Activated T-cell treated with anti-CD3 and anti-CD28 coated beads, Interleukin-2, amount 50 U/mL, for 72 hours (primary cell): Measurements from ENCODE around the gene STK31. TPM values are rescaled to one million over a fixed set of nuclear protein-coding genes. Genes with fewer than 3 reads are reported as not detected.
A peak's percentile ranks its signal among the peaks of the same experiment; 100 is the strongest.
"Not testable (repeated sequence)": the region's sequence is repeated elsewhere in the genome, so short reads cannot be mapped to it uniquely, and the experiment has no call there.

ENCODE experiments used
- ATAC-seq, 2 donors: fragments of 150-1000 bp; cut with Tn5 transposase; replicated peaks in 1 of 2; 2 replicates each; pipeline ENCODE4 v1.10.0; 2021; ENCODE audit warnings: moderate library complexity in 2 of 2, mild to moderate bottlenecking in 1 of 2
- DNase-seq, 2 donors: peaks; one replicate each; pipeline ENCODE4 v3.0.0; 2021 to 2022; ENCODE audit warnings: mixed read lengths in 1 of 2
- H3K27ac Mint-ChIP-seq: one replicate; pipeline ENCODE4 v1.8.0; 2022; ENCODE audit warnings: mild to moderate bottlenecking, moderate library complexity, mixed read lengths
- H3K27me3 Mint-ChIP-seq: one replicate; pipeline ENCODE4 v1.8.0; 2022; ENCODE audit warnings: low read depth, mixed read lengths
- H3K36me3 Mint-ChIP-seq, 2 donors: one replicate each; pipeline ENCODE4 v1.8.0; 2022; ENCODE audit warnings: mixed read lengths in 2 of 2, mild to moderate bottlenecking in 1 of 2; ENCODE audit not compliant: insufficient read depth in 2 of 2
- H3K4me1 Mint-ChIP-seq: one replicate; pipeline ENCODE4 v1.8.0; 2022; ENCODE audit warnings: low read depth, mixed read lengths
- H3K4me3 Mint-ChIP-seq, 2 donors: one replicate each; pipeline ENCODE4 v1.8.0; 2022; ENCODE audit warnings: mild to moderate bottlenecking in 2 of 2, mixed read lengths in 2 of 2, moderate library complexity in 2 of 2
- H3K9me3 Mint-ChIP-seq, 2 donors: one replicate each; pipeline ENCODE4 v1.8.0; 2022; ENCODE audit warnings: mixed read lengths in 2 of 2
- total RNA-seq, 2 donors: library from RNA; stranded (reverse); gene quantifications; one replicate each; pipeline ENCODE4 v1.2.3, GENCODE V29; 2022

The STK31 gene
- total RNA-seq, 2 donors from 2014 or later = 1.3 TPM; not detected in 1

GRCh38 chr7:23863209-23863787 lies 153.3 kb downstream of the STK31 start:
- Mint-ChIP-seq H3K4me3 (no peak overlapping the region), H3K27me3 (peaks cover 16% of the 10 kb centered on the region), H3K9me3 (peaks cover 0 to 2% of the 10 kb centered on the region in 2 donors), H3K4me1 (no peaks in the 10 kb centered on the region), H3K36me3 (no peaks in the 10 kb centered on the region), H3K27ac (no peak overlapping the region)
- ATAC-seq (no peak), DNase-seq (peak in 1 of 2 donors; percentile 2)

GRCh38 chr7:23864973-23865372 lies 155.0 kb downstream of the STK31 start:
- DNase-seq = no peak
- no peak overlapping the region for H3K4me3 Mint-ChIP-seq
- H3K4me1 Mint-ChIP-seq = no peaks in the 10 kb centered on the region
- peaks cover 3 to 4% of the 10 kb centered on the region in 2 donors for H3K9me3 Mint-ChIP-seq
- no peaks in the 10 kb centered on the region for H3K36me3 Mint-ChIP-seq
- no peak for ATAC-seq
- peaks cover 28% of the 10 kb centered on the region for H3K27me3 Mint-ChIP-seq
- peak overlapping the region; percentile 72 for H3K27ac Mint-ChIP-seq

- no peak for DNase-seq
- H3K27ac Mint-ChIP-seq = no peak overlapping the region
- peaks cover 2 to 3% of the 10 kb centered on the region in 2 donors for H3K9me3 Mint-ChIP-seq
- no peaks in the 10 kb centered on the region for H3K36me3 Mint-ChIP-seq
- H3K27me3 Mint-ChIP-seq = peaks cover 38% of the 10 kb centered on the region
- ATAC-seq = no peak
- H3K4me3 Mint-ChIP-seq = no peak overlapping the region
- no peaks in the 10 kb centered on the region for H3K4me1 Mint-ChIP-seq
Observed at GRCh38 chr7:23873306-23873705, 163.3 kb downstream of the STK31 start.

GRCh38 chr7:23876526-23876925 lies 166.5 kb downstream of the STK31 start:
- not testable (repeated sequence) for ATAC-seq, H3K36me3 Mint-ChIP-seq, H3K9me3 Mint-ChIP-seq, H3K4me3 Mint-ChIP-seq, H3K27ac Mint-ChIP-seq, DNase-seq, H3K4me1 Mint-ChIP-seq
- H3K27me3 Mint-ChIP-seq = peaks cover 34% of the 10 kb centered on the region

Other genes starting within 250 kb of the STK31 start
- gene IGF2BP3, start 239.7 kb upstream of the STK31 start, total RNA-seq = 1 to 10 TPM; 2.0 to 2.6 TPM
- 10 to 100 TPM; 96.8 to 97.3 TPM for gene TRA2A, start 178.2 kb upstream of the STK31 start, total RNA-seq
- 1 to 10 TPM; 7.9 to 8.6 TPM for gene CCDC126, start 112.8 kb upstream of the STK31 start, total RNA-seq
- 10 to 100 TPM in 1 of 2 donors, 1 to 10 TPM in 1; 8.0 to 10.1 TPM for gene FAM221A, start 30.0 kb upstream of the STK31 start, total RNA-seq